ENCODE results near the gene GNL1. TPM values are rescaled to one million over a fixed set of nuclear protein-coding genes. Genes with fewer than 3 reads are reported as not detected.
A peak's percentile ranks its signal among the peaks of the same experiment; 100 is the strongest.

Gene GNL1
- total RNA-seq, 6 experiments from 2014 or later = 5.1 to 25.6 (median 19.8) TPM

DNA sequence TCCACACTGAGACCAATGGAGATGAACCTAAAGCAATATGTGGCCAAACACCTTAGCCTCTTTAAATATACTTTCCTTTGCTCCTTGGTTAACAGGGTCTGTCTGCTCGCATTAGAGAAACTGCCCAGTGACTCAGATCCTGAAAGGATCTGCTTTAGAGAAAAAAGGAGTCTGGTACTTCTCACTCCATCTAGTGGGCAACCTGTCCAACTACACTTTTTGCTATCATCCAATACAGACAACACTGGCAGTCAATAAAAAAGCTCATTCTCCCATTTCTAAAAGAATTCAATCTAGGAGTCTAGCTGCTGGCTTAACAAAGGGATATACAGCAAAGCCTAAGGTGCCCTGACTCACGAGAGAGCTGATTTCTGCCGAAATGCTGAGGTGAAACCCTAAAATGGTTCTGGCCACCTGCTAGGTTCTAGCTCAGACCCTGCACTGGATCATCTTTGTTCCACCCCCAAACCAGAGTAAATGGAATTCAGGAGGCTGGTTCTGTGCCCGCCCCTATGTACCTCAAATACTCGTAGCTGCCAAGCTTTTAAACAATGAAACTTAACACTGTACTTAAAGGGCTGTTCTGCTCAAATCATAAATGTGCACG is 11.5 kb downstream of the GNL1 start:
- H3K9me3 ChIP-seq = no peaks in the 10 kb centered on the region
- H3K4me3 ChIP-seq = no peak overlapping the region
- DNase-seq (no peak), ATAC-seq (peak; percentile 74 to 78 (median 76))
- no peak overlapping the region for H3K27ac ChIP-seq
- peaks cover 0 to 4% (median 0%) of the 10 kb centered on the region in 4 donors for H3K4me1 ChIP-seq
- WGBS (ENCODE audit: insufficient coverage, low coverage, low lambda C conversion rate, missing lambda C conversion rate) = 15% methylated on average over 5 of the region's 6 CpGs
- H3K36me3 ChIP-seq = peaks cover 0 to 7% (median 0%) of the 10 kb centered on the region in 4 donors
- H3K27me3 ChIP-seq = no peaks in the 10 kb centered on the region
- TF ChIP-seq POLR2A (IDR thresholded peaks at IDR 0.05) = no peak
- TF ChIP-seq, protein P1, sequence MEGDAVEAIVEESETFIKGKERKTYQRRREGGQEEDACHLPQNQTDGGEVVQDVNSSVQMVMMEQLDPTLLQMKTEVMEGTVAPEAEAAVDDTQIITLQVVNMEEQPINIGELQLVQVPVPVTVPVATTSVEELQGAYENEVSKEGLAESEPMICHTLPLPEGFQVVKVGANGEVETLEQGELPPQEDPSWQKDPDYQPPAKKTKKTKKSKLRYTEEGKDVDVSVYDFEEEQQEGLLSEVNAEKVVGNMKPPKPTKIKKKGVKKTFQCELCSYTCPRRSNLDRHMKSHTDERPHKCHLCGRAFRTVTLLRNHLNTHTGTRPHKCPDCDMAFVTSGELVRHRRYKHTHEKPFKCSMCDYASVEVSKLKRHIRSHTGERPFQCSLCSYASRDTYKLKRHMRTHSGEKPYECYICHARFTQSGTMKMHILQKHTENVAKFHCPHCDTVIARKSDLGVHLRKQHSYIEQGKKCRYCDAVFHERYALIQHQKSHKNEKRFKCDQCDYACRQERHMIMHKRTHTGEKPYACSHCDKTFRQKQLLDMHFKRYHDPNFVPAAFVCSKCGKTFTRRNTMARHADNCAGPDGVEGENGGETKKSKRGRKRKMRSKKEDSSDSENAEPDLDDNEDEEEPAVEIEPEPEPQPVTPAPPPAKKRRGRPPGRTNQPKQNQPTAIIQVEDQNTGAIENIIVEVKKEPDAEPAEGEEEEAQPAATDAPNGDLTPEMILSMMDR (IDR thresholded peaks at IDR 0.05) = peak; percentile 75 to 85 (median 82)
- intact Hi-C loops (cut with DNase I) = loop anchor here (5.0 to 10.0 kb wide), 3 partner anchors 48 to 62 kb away; no protein-coding TSS in a partner anchor

- Histone ChIP-seq H3K9me3 (no peaks in the 10 kb centered on the region), H3K27me3 (no peaks in the 10 kb centered on the region), H3K4me3 (no peak overlapping the region), H3K27ac (no peak overlapping the region), H3K36me3 (peaks cover 0 to 7% (median 0%) of the 10 kb centered on the region in 4 donors), H3K4me1 (peaks cover 0 to 4% (median 0%) of the 10 kb centered on the region in 4 donors)
- TF ChIP-seq, protein P1 (IDR thresholded peaks at IDR 0.05) = no peak
- TF ChIP-seq POLR2A (IDR thresholded peaks at IDR 0.05) = no peak
- intact Hi-C loops (cut with DNase I) = loop anchor here in 1 of 2 donors (10.0 kb wide), 1 partner anchor 51 kb away; no protein-coding TSS in a partner anchor
- ATAC-seq = no peak
- no peak for DNase-seq
- 60% methylated on average over 3 of the region's 3 CpGs for WGBS (ENCODE audit: insufficient coverage, low coverage, low lambda C conversion rate, missing lambda C conversion rate)
Measured at GRCh38 chr6:30543821-30544220, 12.5 kb downstream of the GNL1 start.

- ATAC-seq (no peak), DNase-seq (no peak)
- H3K27ac ChIP-seq = peak overlapping the region in 1 of 3 donors; percentile 40
- no peak overlapping the region for H3K4me3 ChIP-seq
- no peak for TF ChIP-seq POLR2A (IDR thresholded peaks at IDR 0.05)
- TF ChIP-seq, protein P1 (IDR thresholded peaks at IDR 0.05) = no peak
- peaks cover 0 to 4% (median 0%) of the 10 kb centered on the region in 4 donors for H3K4me1 ChIP-seq
- H3K9me3 ChIP-seq = no peaks in the 10 kb centered on the region
- H3K36me3 ChIP-seq = peaks cover 0 to 7% (median 0%) of the 10 kb centered on the region in 4 donors
- H3K27me3 ChIP-seq = no peaks in the 10 kb centered on the region
- WGBS (ENCODE audit: insufficient coverage, low coverage, low lambda C conversion rate, missing lambda C conversion rate) = 53% methylated on average over 1 of the region's 1 CpG
- intact Hi-C loops (cut with DNase I) = loop anchor here in 1 of 2 donors (10.0 kb wide), 1 partner anchor 52 kb away; no protein-coding TSS in a partner anchor
Measured at GRCh38 chr6:30542915-30543314, 13.4 kb downstream of the GNL1 start.

GRCh38 chr6:30542404-30542725 is 13.9 kb downstream of the GNL1 start:
- no peak overlapping the region for H3K4me3 ChIP-seq
- DNase-seq (no peak), ATAC-seq (peak in 3 of 4 donors; percentile 10 to 34 (median 18))
- H3K27me3 ChIP-seq = no peaks in the 10 kb centered on the region
- WGBS (ENCODE audit: insufficient coverage, low coverage, low lambda C conversion rate, missing lambda C conversion rate) = 3% methylated on average over 4 of the region's 4 CpGs
- H3K9me3 ChIP-seq = no peaks in the 10 kb centered on the region
- TF ChIP-seq, protein P1 (IDR thresholded peaks at IDR 0.05) = no peak
- TF ChIP-seq POLR2A (IDR thresholded peaks at IDR 0.05) = no peak
- intact Hi-C loops (cut with DNase I) = loop anchor here in 1 of 2 donors (10.0 kb wide), 1 partner anchor 52 kb away; no protein-coding TSS in a partner anchor
- peaks cover 0 to 4% (median 0%) of the 10 kb centered on the region in 4 donors for H3K4me1 ChIP-seq
- peak overlapping the region in 2 of 3 donors; percentile 3 to 40 for H3K27ac ChIP-seq
- H3K36me3 ChIP-seq = peaks cover 0 to 7% (median 0%) of the 10 kb centered on the region in 4 donors
